ENCODE measurements around the gene SUPT5H.

Gene SUPT5H

GRCh38 chr19:39445196-39446111 is at the start of gene SUPT5H:
Gene SUPT5H, plus strand, starts transcription at chr19:39445582. Its CDS starts 309 bp downstream, at chr19:39445891.
- peak; percentile 95 to 99 (median 98) for DNase-seq

- peak; percentile 44 to 58 (median 48) for DNase-seq
Observed at GRCh38 chr19:39397360-39398296, 47.8 kb upstream of the SUPT5H start.

- no peak for DNase-seq
Observed at GRCh38 chr19:39398297-39398864, 47.0 kb upstream of the SUPT5H start.

- DNase-seq = no peak
Observed at GRCh38 chr19:39399668-39400050, 45.7 kb upstream of the SUPT5H start.

GRCh38 chr19:39400061-39400460 is 45.3 kb upstream of the SUPT5H start:
- DNase-seq = no peak

- no peak for DNase-seq
Observed at GRCh38 chr19:39401070-39401548, 44.3 kb upstream of the SUPT5H start.

GRCh38 chr19:39401549-39402345 is 43.6 kb upstream of the SUPT5H start:
- DNase-seq = no peak

- DNase-seq = peak; percentile 71 to 80 (median 75)
Observed at GRCh38 chr19:39402346-39403300, 42.8 kb upstream of the SUPT5H start.

- peak; percentile 68 to 79 (median 70) for DNase-seq
Observed at GRCh38 chr19:39403331-39404312, 41.8 kb upstream of the SUPT5H start.

GRCh38 chr19:39405261-39405957 is 40.0 kb upstream of the SUPT5H start:
- DNase-seq = no peak

- DNase-seq = no peak
Observed at GRCh38 chr19:39405958-39406655, 39.3 kb upstream of the SUPT5H start.

GRCh38 chr19:39406656-39407409 is 38.5 kb upstream of the SUPT5H start, which contains the start of gene ZFP36:
Gene ZFP36, plus strand, starts transcription at chr19:39406847. Its CDS starts 58 bp downstream, at chr19:39406905.
- DNase-seq = peak; percentile 17 to 37 (median 31)

- no peak for DNase-seq
Observed at GRCh38 chr19:39407410-39407659, 38.0 kb upstream of the SUPT5H start.

- no peak for DNase-seq
Observed at GRCh38 chr19:39407660-39408391, 37.6 kb upstream of the SUPT5H start.

- peak in 2 of 3 experiments; percentile 30 to 45 for DNase-seq
Observed at GRCh38 chr19:39408392-39409207, 36.8 kb upstream of the SUPT5H start.
